Mesenchymal stem cell (in vitro differentiated cells and primary cell): Measurements from ENCODE around the gene SP6.

Experiments
- DNase-seq: peaks from one replicate; pipeline ENCODE4 v3.0.0-alpha.2; 2013
- H2AFZ ChIP-seq: one replicate; pipeline ENCODE4 v1.6.1; 2013; ENCODE audit warnings: low read depth, mild to moderate bottlenecking, control low read depth, inconsistent platforms, low read length, moderate library complexity
- H2AK5ac ChIP-seq: 2 replicates; pipeline ENCODE4 v1.6.1; 2013; ENCODE audit warnings: low read length, moderate library complexity, mild to moderate bottlenecking, inconsistent platforms; ENCODE audit not compliant: severe bottlenecking
- H2BK120ac ChIP-seq: one replicate; pipeline ENCODE4 v1.6.1; 2013; ENCODE audit warnings: low read depth, mild to moderate bottlenecking, inconsistent platforms, low read length, moderate library complexity
- H2BK12ac ChIP-seq, 2 experiments: one replicate each; pipeline ENCODE4 v1.6.1; 2013; ENCODE audit warnings: inconsistent platforms in 2 of 2, low read length in 2 of 2, mild to moderate bottlenecking in 2 of 2, moderate library complexity in 2 of 2, control low read depth in 1 of 2
- H2BK15ac ChIP-seq: one replicate; pipeline ENCODE4 v1.6.1; 2013; ENCODE audit warnings: mild to moderate bottlenecking, low read depth, inconsistent platforms; ENCODE audit not compliant: poor library complexity, severe bottlenecking
- H2BK5ac ChIP-seq: 2 replicates; pipeline ENCODE4 v1.6.1; 2013; ENCODE audit warnings: low read depth, mild to moderate bottlenecking, low read length, control low read depth, inconsistent platforms; ENCODE audit not compliant: poor library complexity, severe bottlenecking
- H3K14ac ChIP-seq, 2 experiments: one replicate each; pipeline ENCODE4 v1.6.1; 2013; ENCODE audit warnings: inconsistent platforms in 2 of 2, low read length in 2 of 2, control low read depth in 1 of 2, mild to moderate bottlenecking in 1 of 2, moderate library complexity in 1 of 2
- H3K18ac ChIP-seq, 2 experiments: one replicate each; pipeline ENCODE4 v1.6.1; 2013; ENCODE audit warnings: inconsistent platforms in 2 of 2, low read length in 2 of 2, control low read depth in 1 of 2, low read depth in 1 of 2, mild to moderate bottlenecking in 1 of 2
- H3K23ac ChIP-seq, 2 experiments: one replicate each; pipeline ENCODE4 v1.6.1; 2013; ENCODE audit warnings: inconsistent platforms in 2 of 2, low read length in 2 of 2, mild to moderate bottlenecking in 2 of 2, moderate library complexity in 2 of 2, control low read depth in 1 of 2
- H3K27ac ChIP-seq: 2 replicates; pipeline ENCODE4 v1.5.1; 2013; ENCODE audit warnings: mild to moderate bottlenecking, moderate library complexity, low read length, control low read depth, inconsistent platforms; ENCODE audit not compliant: poor library complexity, severe bottlenecking
- H3K27me3 ChIP-seq, 2 experiments: 2 replicates each; pipeline versions ENCODE4 v1.6.1 to v1.7.0; 2013; ENCODE audit warnings: low read length in 2 of 2, mild to moderate bottlenecking in 2 of 2, moderate library complexity in 2 of 2, control low read depth in 1 of 2, inconsistent platforms in 1 of 2; ENCODE audit not compliant: control insufficient read depth in 1 of 2, insufficient read depth in 1 of 2
- H3K36me3 ChIP-seq, 2 experiments: 2 replicates each; pipeline versions ENCODE4 v1.6.1 to v1.7.0; 2013; ENCODE audit warnings: low read length in 2 of 2, control low read depth in 1 of 2, inconsistent platforms in 1 of 2, low read depth in 1 of 2, mild to moderate bottlenecking in 1 of 2; ENCODE audit not compliant: insufficient read depth in 2 of 2, control insufficient read depth in 1 of 2
- H3K4ac ChIP-seq, 2 experiments: one replicate each; pipeline ENCODE4 v1.6.1; 2013; ENCODE audit warnings: inconsistent platforms in 2 of 2, low read length in 2 of 2, mild to moderate bottlenecking in 2 of 2, moderate library complexity in 2 of 2, control low read depth in 1 of 2, low read depth in 1 of 2
- H3K4me1 ChIP-seq: 2 replicates; pipeline ENCODE4 v1.6.1; 2013; ENCODE audit warnings: low read depth, low read length, control low read depth; ENCODE audit not compliant: control insufficient read depth, insufficient read depth
- H3K4me2 ChIP-seq: 2 replicates; pipeline ENCODE4 v1.6.1; 2013; ENCODE audit warnings: low read length, mild to moderate bottlenecking, inconsistent platforms; ENCODE audit not compliant: poor library complexity, severe bottlenecking
- H3K4me3 ChIP-seq, 2 experiments: 2 replicates each; pipeline versions ENCODE4 v1.5.1 to v1.7.0; 2013; ENCODE audit warnings: low read length in 2 of 2, mild to moderate bottlenecking in 2 of 2, control low read depth in 1 of 2, low read depth in 1 of 2; ENCODE audit not compliant: insufficient read depth in 1 of 2
- H3K79me1 ChIP-seq: replicated peaks from 2 replicates; pipeline ENCODE4 v1.6.1; 2013; ENCODE audit warnings: mild to moderate bottlenecking, control low read depth, low read length, inconsistent platforms; ENCODE audit not compliant: poor library complexity, severe bottlenecking
- H3K9ac ChIP-seq: 2 replicates; pipeline ENCODE4 v1.7.0; 2013; ENCODE audit warnings: mild to moderate bottlenecking, low read length, moderate library complexity
- H3K9me3 ChIP-seq: 2 replicates; pipeline ENCODE4 v1.7.0; 2013; ENCODE audit warnings: mild to moderate bottlenecking, low read length; ENCODE audit not compliant: control insufficient read depth
- H4K8ac ChIP-seq: one replicate; pipeline ENCODE4 v1.6.1; 2013; ENCODE audit warnings: inconsistent platforms, mild to moderate bottlenecking, low read length, moderate library complexity
- H4K91ac ChIP-seq: one replicate; pipeline ENCODE4 v1.6.1; 2013; ENCODE audit warnings: mild to moderate bottlenecking, low read length, inconsistent platforms
- WGBS: methylation state at CpG from one replicate; pipeline ENCODE4 v1.1.7; 2013; ENCODE audit warnings: mixed read lengths; 5-methylcytosine and 5-hydroxymethylcytosine counted together

SP6 gene

GRCh38 chr17:47840001-47840741, 10.8 kb downstream of the SP6 start:
- no peak for DNase-seq
- H4K8ac ChIP-seq, result peak overlapping the region; percentile 84

GRCh38 chr17:47839071-47839470, 11.9 kb downstream of the SP6 start:
- H2BK15ac ChIP-seq, result no peak overlapping the region

More at GRCh38 chr17:47840001-47840741, 10.8 kb downstream of the SP6 start:
- Histone ChIP-seq H3K27me3 (peaks cover 3 to 13% of the 10 kb centered on the region in 2 experiments), H3K4me2 (peak overlapping the region; percentile 71), H2AFZ (peak overlapping the region; percentile 72), H3K23ac (no peak overlapping the region), H3K9me3 (no peaks in the 10 kb centered on the region), H3K27ac (no peak overlapping the region), H3K14ac (peak overlapping the region in 1 of 2 experiments; percentile 71), H2BK120ac (no peak overlapping the region), H3K4me3 (peak overlapping the region; percentile 74 to 96), H3K4ac (peak overlapping the region; percentile 1 to 66), H2BK12ac (no peak overlapping the region), H2BK15ac (no peak overlapping the region), H3K79me1 (peaks cover 19% of the 10 kb centered on the region), H2AK5ac (no peak overlapping the region), H3K18ac (peak overlapping the region in 1 of 2 experiments; percentile 77), H3K36me3 (peaks cover 22 to 37% of the 10 kb centered on the region in 2 experiments), H3K9ac (peak overlapping the region; percentile 89), H2BK5ac (no peak overlapping the region), H4K91ac (peak overlapping the region; percentile 4), H3K4me1 (peaks cover 30% of the 10 kb centered on the region)
- WGBS, result 64% methylated on average over 14 of the region's 17 CpGs

GRCh38 chr17:47838636-47839035, 12.3 kb downstream of the SP6 start:
- Histone ChIP-seq H3K36me3 (peaks cover 29 to 37% of the 10 kb centered on the region in 2 experiments), H3K27me3 (no peaks in the 10 kb centered on the region), H2BK15ac (no peak overlapping the region), H3K27ac (no peak overlapping the region), H3K4ac (no peak overlapping the region), H2BK5ac (no peak overlapping the region), H3K4me2 (no peak overlapping the region), H2BK12ac (no peak overlapping the region), H3K23ac (no peak overlapping the region), H4K91ac (no peak overlapping the region), H2AK5ac (no peak overlapping the region), H3K9me3 (no peaks in the 10 kb centered on the region), H3K18ac (no peak overlapping the region), H2BK120ac (no peak overlapping the region), H3K9ac (no peak overlapping the region), H3K14ac (no peak overlapping the region), H3K4me3 (no peak overlapping the region), H3K79me1 (peaks cover 19% of the 10 kb centered on the region), H4K8ac (no peak overlapping the region), H2AFZ (no peak overlapping the region), H3K4me1 (peaks cover 30% of the 10 kb centered on the region)
- no peak for DNase-seq
- 98% methylated on average over 13 of the region's 13 CpGs for WGBS

More at GRCh38 chr17:47839071-47839470, 11.9 kb downstream of the SP6 start:
- H3K79me1 ChIP-seq, result peaks cover 19% of the 10 kb centered on the region
- H3K23ac ChIP-seq, result no peak overlapping the region
- no peak overlapping the region for H3K4me2 ChIP-seq
- no peak overlapping the region for H2BK5ac ChIP-seq
- H2BK12ac ChIP-seq, result no peak overlapping the region
- peak overlapping the region in 1 of 2 experiments; percentile 2 for H3K4me3 ChIP-seq
- H3K36me3 ChIP-seq, result peaks cover 29 to 37% of the 10 kb centered on the region in 2 experiments
- no peak overlapping the region for H4K8ac ChIP-seq
- H3K4me1 ChIP-seq, result peaks cover 30% of the 10 kb centered on the region
- H3K4ac ChIP-seq, result no peak overlapping the region
- WGBS, result 98% methylated on average over 5 of the region's 5 CpGs
- no peak overlapping the region for H2AK5ac ChIP-seq
- no peak overlapping the region for H3K9ac ChIP-seq
- H3K27me3 ChIP-seq, result peaks cover 0 to 2% of the 10 kb centered on the region in 2 experiments
- H3K18ac ChIP-seq, result no peak overlapping the region
- H3K27ac ChIP-seq, result no peak overlapping the region
- no peak overlapping the region for H3K14ac ChIP-seq
- H2BK120ac ChIP-seq, result no peak overlapping the region
- no peak overlapping the region for H2AFZ ChIP-seq
- DNase-seq, result no peak
- H3K9me3 ChIP-seq, result no peaks in the 10 kb centered on the region
- H4K91ac ChIP-seq, result no peak overlapping the region

GRCh38 chr17:47837401-47838039, 13.4 kb downstream of the SP6 start:
- 75% methylated on average over 13 of the region's 13 CpGs for WGBS
- no peak overlapping the region for H4K91ac ChIP-seq
- peak overlapping the region; percentile 45 for H3K27ac ChIP-seq
- peaks cover 29 to 37% of the 10 kb centered on the region in 2 experiments for H3K36me3 ChIP-seq
- no peak overlapping the region for H3K4ac ChIP-seq
- H3K4me2 ChIP-seq, result no peak overlapping the region
- no peaks in the 10 kb centered on the region for H3K9me3 ChIP-seq
- H3K23ac ChIP-seq, result no peak overlapping the region
- peak overlapping the region in 1 of 2 experiments; percentile 26 for H3K4me3 ChIP-seq
- no peak overlapping the region for H3K18ac ChIP-seq
- H2AFZ ChIP-seq, result no peak overlapping the region
- peaks cover 19% of the 10 kb centered on the region for H3K79me1 ChIP-seq
- no peak for DNase-seq
- H3K4me1 ChIP-seq, result peaks cover 30% of the 10 kb centered on the region
- H2BK15ac ChIP-seq, result no peak overlapping the region
- H2BK12ac ChIP-seq, result no peak overlapping the region
- H2BK120ac ChIP-seq, result no peak overlapping the region
- peak overlapping the region; percentile 64 for H3K9ac ChIP-seq
- no peak overlapping the region for H2AK5ac ChIP-seq
- H3K14ac ChIP-seq, result no peak overlapping the region
- no peak overlapping the region for H4K8ac ChIP-seq
- H2BK5ac ChIP-seq, result no peak overlapping the region
- H3K27me3 ChIP-seq, result no peaks in the 10 kb centered on the region
